Bladder microvascular endothelial cell (primary cell): Measurements from ENCODE around the gene ITGAL. TPM values are rescaled to one million over a fixed set of nuclear protein-coding genes. Genes with fewer than 3 reads are reported as not detected.

ENCODE experiments used
- total RNA-seq: library from RNA; depleted of rRNA; stranded (reverse); fragments of >200 nt; gene quantifications from 2 replicates; pipeline ENCODE4 v1.2.3, GENCODE V29; 2014

Gene ITGAL
- total RNA-seq, result not detected in 2 replicates

GRCh38 chr16:30472328-30472942, at the start of gene ITGAL:
Gene ITGAL (plus strand): TSS chr16:30472742. CDS start chr16:30472838, 96 bp downstream.

DNA sequence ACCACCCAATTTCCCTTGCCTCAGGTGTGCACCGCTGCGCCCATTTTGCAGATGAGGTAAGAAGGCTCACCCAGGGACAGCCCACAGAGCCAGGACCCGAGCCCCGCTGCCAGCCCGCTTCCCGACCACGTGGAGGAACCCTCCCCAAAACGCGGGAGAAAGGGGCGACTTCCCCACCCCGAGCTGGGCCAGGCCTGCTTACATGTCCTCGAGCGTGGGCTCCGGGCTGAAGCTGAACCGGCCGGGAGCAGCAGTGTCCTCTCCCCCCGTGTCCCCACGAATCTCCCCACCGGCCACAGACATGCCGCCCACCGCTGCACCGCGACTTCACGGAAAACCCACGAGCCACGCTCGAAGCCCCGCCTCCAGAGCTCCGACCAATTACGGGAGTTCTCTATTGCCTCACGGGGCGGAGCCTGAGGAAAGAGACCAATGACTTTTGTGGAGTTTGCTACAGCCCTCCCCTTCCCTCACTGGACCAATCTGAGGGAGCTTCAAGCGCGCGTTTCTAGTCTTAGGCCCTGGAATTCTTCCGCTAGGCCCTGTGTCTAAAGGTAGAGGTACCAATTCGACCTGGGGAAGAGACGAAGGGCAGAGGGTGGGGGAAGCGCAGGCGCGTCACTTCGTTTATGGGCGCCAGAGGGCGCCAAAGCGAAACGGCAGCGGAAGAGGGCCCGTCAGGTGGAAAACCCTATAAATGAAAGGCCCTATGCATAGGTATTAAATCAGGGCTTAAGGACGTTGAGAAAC, 42.7 kb upstream of the ITGAL start, which contains the start of gene DCTPP1:
TSS of gene DCTPP1 (minus strand) at position 353 of the 750 bp plus-strand sequence. CDS start at position 303, 50 bp downstream.

GRCh38 chr16:30445408-30446202, 26.9 kb upstream of the ITGAL start, which contains the start of gene SEPHS2:
Gene SEPHS2 (minus strand): TSS chr16:30445874. CDS start chr16:30445727, 147 bp downstream.

DNA sequence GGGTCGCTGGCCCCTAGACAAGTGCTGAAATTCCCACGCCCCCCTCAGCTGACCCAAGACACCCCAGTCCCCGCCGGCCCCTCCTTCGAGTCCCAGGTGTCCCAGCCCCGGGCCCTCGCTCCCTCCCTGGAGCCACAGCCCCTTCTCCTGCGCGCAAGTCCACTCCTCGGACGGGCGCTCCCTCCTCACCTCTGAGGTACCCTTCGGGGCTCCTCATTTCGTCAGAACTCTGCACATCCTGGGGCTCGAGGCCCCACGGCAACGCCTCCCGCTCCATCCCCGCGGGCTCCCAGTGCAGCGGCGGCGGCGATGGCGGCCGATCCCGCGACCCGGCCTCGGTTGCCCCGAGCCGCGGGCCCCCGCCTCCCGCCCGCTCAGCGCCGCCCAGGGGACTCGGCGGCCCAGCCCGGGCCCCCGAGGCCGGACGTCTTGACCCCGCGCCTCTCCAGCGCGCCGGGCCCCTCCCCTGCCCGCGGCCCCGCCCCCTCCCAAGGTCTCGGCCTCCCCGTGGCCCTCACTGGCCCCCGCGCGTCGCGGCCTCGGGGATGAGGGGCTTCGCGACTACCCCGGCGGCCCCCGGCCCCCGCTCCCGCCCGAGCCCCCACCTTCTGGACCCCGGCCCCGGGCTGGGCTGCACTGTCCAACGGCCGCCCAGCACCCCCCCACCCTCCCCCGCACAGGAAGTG, 53.7 kb downstream of the ITGAL start, which contains the start of gene ZNF768:
TSS of gene ZNF768 (minus strand) at position 430 of the 686 bp plus-strand sequence. CDS start at position 277, 153 bp downstream.

GRCh38 chr16:30534368-30535105, 62.0 kb downstream of the ITGAL start, which contains the start of gene ZNF747:
Gene ZNF747 (minus strand): TSS chr16:30534858. CDS start chr16:30534679, 179 bp downstream.

DNA sequence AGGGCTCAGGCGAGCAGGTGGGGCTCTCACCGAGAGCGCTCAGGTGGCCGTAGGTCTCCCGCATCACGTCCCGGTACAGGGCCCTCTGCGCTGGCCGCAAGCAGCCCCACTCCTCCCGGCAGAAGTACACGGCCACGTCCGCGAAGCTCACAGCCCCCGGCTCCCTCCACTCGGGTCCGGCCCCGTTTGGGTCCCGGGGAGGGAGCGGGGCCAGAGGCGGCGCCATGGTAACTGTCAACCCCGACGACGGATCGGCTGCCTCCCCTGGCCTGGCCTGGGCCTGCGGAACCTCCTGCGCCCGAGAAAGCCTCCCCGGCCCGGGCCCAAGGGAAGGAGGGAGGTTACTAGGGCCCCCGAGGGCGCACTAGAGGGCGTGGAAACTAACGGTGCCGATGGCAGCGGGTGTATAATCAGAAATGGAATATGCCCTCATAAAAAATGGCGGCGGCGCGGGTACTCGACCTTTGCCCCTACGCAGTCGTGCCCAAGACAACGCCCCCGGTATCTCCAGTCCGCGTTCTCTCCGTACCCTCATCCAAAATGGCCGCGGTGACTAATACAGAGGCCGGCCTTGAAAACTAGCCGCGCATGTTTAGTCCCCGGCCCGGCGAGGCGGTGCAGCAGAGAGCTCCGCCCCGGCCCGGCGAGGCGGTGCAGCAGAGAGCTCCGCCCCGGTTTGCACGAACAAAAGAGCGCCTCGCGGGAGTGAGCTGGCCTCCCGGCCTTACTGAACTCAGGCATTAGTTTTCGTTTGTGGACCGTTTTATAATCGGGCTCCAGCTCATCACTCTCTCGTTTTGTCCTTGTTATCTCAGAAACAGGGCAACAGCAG, 85.6 kb downstream of the ITGAL start, which contains the start of gene ZNF764:
TSS of gene ZNF764 (minus strand) at position 418 of the 832 bp plus-strand sequence. CDS start at position 226, 192 bp downstream.

DNA sequence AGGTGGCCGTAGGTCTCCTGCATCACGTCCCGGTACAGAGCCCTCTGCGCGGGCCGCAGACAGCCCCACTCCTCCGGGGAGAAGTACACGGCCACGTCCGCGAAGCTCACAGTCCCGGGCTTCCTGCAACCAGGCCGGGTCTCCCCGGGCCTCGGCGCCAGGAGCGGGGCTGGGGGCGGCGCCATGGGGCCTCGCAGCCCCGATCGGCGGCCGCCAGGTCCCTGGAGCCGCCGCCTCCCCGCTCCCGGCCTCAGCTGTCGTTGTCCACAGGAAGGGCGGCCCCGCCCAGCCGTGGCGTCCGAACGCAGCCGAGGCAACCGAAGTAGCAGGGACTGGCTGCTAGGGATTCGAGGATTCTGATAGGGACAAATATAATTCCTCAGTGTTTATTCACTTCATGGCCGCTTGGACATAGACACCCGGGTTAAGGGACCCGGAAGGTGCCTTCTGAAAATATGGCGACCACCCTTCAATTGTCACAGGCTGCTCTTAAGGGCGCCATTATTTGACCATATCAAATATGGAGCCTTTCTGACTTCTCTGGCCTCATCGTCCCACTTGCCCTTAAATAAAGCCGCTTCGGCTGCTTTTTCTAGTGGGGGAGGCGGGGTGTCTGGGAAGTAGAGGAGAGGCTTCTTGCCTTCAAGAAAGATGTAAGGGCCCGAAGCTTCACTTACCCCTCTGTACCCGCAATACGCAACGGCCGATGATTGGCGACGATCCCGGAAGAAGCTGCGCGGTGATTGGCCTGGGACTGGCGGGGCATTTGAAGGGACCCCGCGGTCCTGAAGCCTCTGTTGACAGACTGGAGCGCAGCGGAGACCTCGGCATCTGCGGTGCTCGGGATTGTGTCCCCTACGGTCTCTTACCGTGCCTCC, 99.1 kb downstream of the ITGAL start, which contains the start of gene ZNF688:
TSS of gene ZNF688 (minus strand) at position 270 of the 878 bp plus-strand sequence. CDS start at position 185, 85 bp downstream.

Other genes with a start within 250 kb of the ITGAL start
- 0.16 and 6.2 TPM in 2 replicates for gene NPIPB13, start 224.3 kb upstream of the ITGAL start, total RNA-seq
- gene CD2BP2, start 117.4 kb upstream of the ITGAL start, total RNA-seq, result 42.1 and 51.8 TPM in 2 replicates
- gene TBC1D10B, start 102.2 kb upstream of the ITGAL start, total RNA-seq, result 26.9 and 47.2 TPM in 2 replicates
- 0.97 TPM in 1 of 2 replicates, not detected in the other for gene MYL11, start 97.9 kb upstream of the ITGAL start, total RNA-seq
- 0.50 TPM in 1 of 2 replicates, not detected in the other for gene SEPTIN1, start 90.2 kb upstream of the ITGAL start, total RNA-seq
- 9.1 and 13.3 TPM in 2 replicates for gene ZNF48, start 77.3 kb upstream of the ITGAL start, total RNA-seq
- 7.8 and 9.0 TPM in 2 replicates for gene ZNF771, start 65.1 kb upstream of the ITGAL start, total RNA-seq
- gene DCTPP1, start 42.7 kb upstream of the ITGAL start, total RNA-seq, result 29.2 and 37.9 TPM in 2 replicates
- 11.2 and 18.0 TPM in 2 replicates for gene SEPHS2, start 26.9 kb upstream of the ITGAL start, total RNA-seq
- 9.4 and 13.2 TPM in 2 replicates for gene ZNF768, start 53.8 kb downstream of the ITGAL start, total RNA-seq
- 3.9 and 8.4 TPM in 2 replicates for gene ZNF747, start 62.1 kb downstream of the ITGAL start, total RNA-seq
- gene ZNF764, start 85.6 kb downstream of the ITGAL start, total RNA-seq, result 2.8 and 3.5 TPM in 2 replicates
- gene ZNF688, start 99.0 kb downstream of the ITGAL start, total RNA-seq, result 9.1 and 10.6 TPM in 2 replicates
- gene ZNF785, start 113.0 kb downstream of the ITGAL start, total RNA-seq, result 6.8 and 10.0 TPM in 2 replicates
- 2.9 and 4.0 TPM in 2 replicates for gene ZNF689, start 137.6 kb downstream of the ITGAL start, total RNA-seq
- gene PRR14, start 178.2 kb downstream of the ITGAL start, total RNA-seq, result 5.8 and 8.1 TPM in 2 replicates
- gene FBRS, start 185.7 kb downstream of the ITGAL start, total RNA-seq, result 13.3 and 18.6 TPM in 2 replicates
- 20.4 and 51.7 TPM in 2 replicates for gene SRCAP, start 226.4 kb downstream of the ITGAL start, total RNA-seq